ENCODE measurements around the gene IL21.

IL21 gene

DNA sequence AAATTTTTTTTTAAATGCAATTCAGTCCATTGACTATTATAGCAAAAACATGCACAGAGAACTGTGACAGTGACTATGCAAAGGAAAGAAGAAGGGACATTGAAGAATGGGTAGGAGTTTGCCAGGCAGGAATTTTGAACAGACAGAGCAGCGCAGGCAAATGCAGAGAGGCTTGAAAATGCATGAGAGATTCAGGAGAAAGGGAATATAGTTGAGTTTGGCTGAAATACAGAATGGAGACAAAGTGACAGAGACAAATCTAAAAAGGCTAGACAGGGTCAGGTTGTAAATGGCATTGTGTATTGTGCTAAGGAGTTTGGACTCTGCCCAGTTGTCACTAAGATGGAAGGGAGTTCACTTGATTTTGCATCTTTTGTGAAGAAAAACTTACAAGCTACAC is 42.4 kb upstream of the IL21 start:
- H3K4me3 ChIP-seq (ENCODE audit: low read length) = no peak overlapping the region
- H3K27ac ChIP-seq (ENCODE audit: low read length) = no peak overlapping the region
- H3K36me3 ChIP-seq (replicated peaks; ENCODE audit: insufficient read depth, low read length) = no peaks in the 10 kb centered on the region
- peaks cover 9% of the 10 kb centered on the region; the same call in 1 of the 2 replicates for H3K4me1 ChIP-seq (ENCODE audit: low read length)
- no peaks in the 10 kb centered on the region for H3K9me3 ChIP-seq (replicated peaks; ENCODE audit: insufficient read depth, low read length)
- DNase-seq = no peak
- no peaks in the 10 kb centered on the region for H3K79me2 ChIP-seq (ENCODE audit: low read length)
- H3K4me2 ChIP-seq (ENCODE audit: low read depth, low read length) = no peak overlapping the region
- H3K9ac ChIP-seq (ENCODE audit: low read length) = no peak overlapping the region
- no peaks in the 10 kb centered on the region for H4K20me1 ChIP-seq (ENCODE audit: insufficient read depth, low read length)
- no peak overlapping the region for H2AFZ ChIP-seq (ENCODE audit: low read length)
- no peak for TF ChIP-seq EZH2phosphoT487 (IDR thresholded peaks at IDR 0.05; ENCODE audit: low read length)
- TF ChIP-seq EZH2 (optimal IDR thresholded peaks at IDR 0.05; ENCODE audit: low read depth, low read length) = no peak
- TF ChIP-seq, protein P1, sequence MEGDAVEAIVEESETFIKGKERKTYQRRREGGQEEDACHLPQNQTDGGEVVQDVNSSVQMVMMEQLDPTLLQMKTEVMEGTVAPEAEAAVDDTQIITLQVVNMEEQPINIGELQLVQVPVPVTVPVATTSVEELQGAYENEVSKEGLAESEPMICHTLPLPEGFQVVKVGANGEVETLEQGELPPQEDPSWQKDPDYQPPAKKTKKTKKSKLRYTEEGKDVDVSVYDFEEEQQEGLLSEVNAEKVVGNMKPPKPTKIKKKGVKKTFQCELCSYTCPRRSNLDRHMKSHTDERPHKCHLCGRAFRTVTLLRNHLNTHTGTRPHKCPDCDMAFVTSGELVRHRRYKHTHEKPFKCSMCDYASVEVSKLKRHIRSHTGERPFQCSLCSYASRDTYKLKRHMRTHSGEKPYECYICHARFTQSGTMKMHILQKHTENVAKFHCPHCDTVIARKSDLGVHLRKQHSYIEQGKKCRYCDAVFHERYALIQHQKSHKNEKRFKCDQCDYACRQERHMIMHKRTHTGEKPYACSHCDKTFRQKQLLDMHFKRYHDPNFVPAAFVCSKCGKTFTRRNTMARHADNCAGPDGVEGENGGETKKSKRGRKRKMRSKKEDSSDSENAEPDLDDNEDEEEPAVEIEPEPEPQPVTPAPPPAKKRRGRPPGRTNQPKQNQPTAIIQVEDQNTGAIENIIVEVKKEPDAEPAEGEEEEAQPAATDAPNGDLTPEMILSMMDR (IDR thresholded peaks at IDR 0.05; ENCODE audit: low read length) = no peak
- H3K9me2 ChIP-seq (replicated peaks; ENCODE audit: insufficient read depth, low read length) = no peaks in the 10 kb centered on the region
- peaks cover 8% of the 10 kb centered on the region; the same call in 1 of the 2 replicates for H3F3A ChIP-seq (ENCODE audit: insufficient read depth, low read length)
- H3K27me3 ChIP-seq (replicated peaks; ENCODE audit: insufficient read depth, low read length) = no peaks in the 10 kb centered on the region

- no peak for DNase-seq
- TF ChIP-seq, protein P1 (IDR thresholded peaks at IDR 0.05; ENCODE audit: low read length) = no peak
- no peak for TF ChIP-seq EZH2 (optimal IDR thresholded peaks at IDR 0.05; ENCODE audit: low read depth, low read length)
- no peak for TF ChIP-seq EZH2phosphoT487 (IDR thresholded peaks at IDR 0.05; ENCODE audit: low read length)
- no peak overlapping the region for H2AFZ ChIP-seq (ENCODE audit: low read length)
Measured at GRCh38 chr4:122662701-122663100, 41.8 kb upstream of the IL21 start.

GRCh38 chr4:122661176-122662160 is 40.6 kb upstream of the IL21 start:
- DNase-seq = no peak
- H3K27me3 ChIP-seq (replicated peaks; ENCODE audit: insufficient read depth, low read length) = no peaks in the 10 kb centered on the region
- H3K36me3 ChIP-seq (replicated peaks; ENCODE audit: insufficient read depth, low read length) = no peaks in the 10 kb centered on the region
- H3K4me3 ChIP-seq (ENCODE audit: low read length) = no peak overlapping the region
- no peak overlapping the region for H3K9ac ChIP-seq (ENCODE audit: low read length)
- no peak overlapping the region for H2AFZ ChIP-seq (ENCODE audit: low read length)
- H3K4me2 ChIP-seq (ENCODE audit: low read depth, low read length) = no peak overlapping the region
- peaks cover 8% of the 10 kb centered on the region; the same call in 1 of the 2 replicates for H3F3A ChIP-seq (ENCODE audit: insufficient read depth, low read length)
- no peaks in the 10 kb centered on the region for H3K79me2 ChIP-seq (ENCODE audit: low read length)
- H3K9me2 ChIP-seq (replicated peaks; ENCODE audit: insufficient read depth, low read length) = no peaks in the 10 kb centered on the region
- no peaks in the 10 kb centered on the region for H3K9me3 ChIP-seq (replicated peaks; ENCODE audit: insufficient read depth, low read length)
- peaks cover 12% of the 10 kb centered on the region; the same call in 1 of the 2 replicates for H3K4me1 ChIP-seq (ENCODE audit: low read length)
- TF ChIP-seq, protein P1 (IDR thresholded peaks at IDR 0.05; ENCODE audit: low read length) = no peak
- no peak for TF ChIP-seq EZH2phosphoT487 (IDR thresholded peaks at IDR 0.05; ENCODE audit: low read length)
- no peak for TF ChIP-seq EZH2 (optimal IDR thresholded peaks at IDR 0.05; ENCODE audit: low read depth, low read length)
- H3K27ac ChIP-seq (ENCODE audit: low read length) = no peak overlapping the region
- H4K20me1 ChIP-seq (ENCODE audit: insufficient read depth, low read length) = no peaks in the 10 kb centered on the region

More at GRCh38 chr4:122662701-122663100, 41.8 kb upstream of the IL21 start:
- H3K27me3 ChIP-seq (replicated peaks; ENCODE audit: insufficient read depth, low read length) = no peaks in the 10 kb centered on the region
- peaks cover 8% of the 10 kb centered on the region; the same call in 1 of the 2 replicates for H3F3A ChIP-seq (ENCODE audit: insufficient read depth, low read length)
- no peaks in the 10 kb centered on the region for H3K9me3 ChIP-seq (replicated peaks; ENCODE audit: insufficient read depth, low read length)
- no peak overlapping the region for H3K9ac ChIP-seq (ENCODE audit: low read length)
- no peaks in the 10 kb centered on the region for H3K79me2 ChIP-seq (ENCODE audit: low read length)
- H4K20me1 ChIP-seq (ENCODE audit: insufficient read depth, low read length) = no peaks in the 10 kb centered on the region
- H3K9me2 ChIP-seq (replicated peaks; ENCODE audit: insufficient read depth, low read length) = no peaks in the 10 kb centered on the region
- H3K36me3 ChIP-seq (replicated peaks; ENCODE audit: insufficient read depth, low read length) = no peaks in the 10 kb centered on the region
- H3K27ac ChIP-seq (ENCODE audit: low read length) = no peak overlapping the region
- H3K4me3 ChIP-seq (ENCODE audit: low read length) = no peak overlapping the region
- H3K4me2 ChIP-seq (ENCODE audit: low read depth, low read length) = no peak overlapping the region
- H3K4me1 ChIP-seq (ENCODE audit: low read length) = peaks cover 12% of the 10 kb centered on the region; the same call in 1 of the 2 replicates
